GM12891 (cell line): ENCODE results near the gene GAST.

ENCODE experiments used
- POLR2A ChIP-seq: IDR thresholded peaks from 2 replicates; pipeline ENCODE4 v1.6.1; 2011; ENCODE audit warnings: low read depth, low read length, control low read depth
- POLR2AphosphoS5 ChIP-seq: IDR thresholded peaks from 2 replicates; pipeline ENCODE4 v1.6.1; 2011; ENCODE audit warnings: low read depth, low read length, control low read depth

DNA sequence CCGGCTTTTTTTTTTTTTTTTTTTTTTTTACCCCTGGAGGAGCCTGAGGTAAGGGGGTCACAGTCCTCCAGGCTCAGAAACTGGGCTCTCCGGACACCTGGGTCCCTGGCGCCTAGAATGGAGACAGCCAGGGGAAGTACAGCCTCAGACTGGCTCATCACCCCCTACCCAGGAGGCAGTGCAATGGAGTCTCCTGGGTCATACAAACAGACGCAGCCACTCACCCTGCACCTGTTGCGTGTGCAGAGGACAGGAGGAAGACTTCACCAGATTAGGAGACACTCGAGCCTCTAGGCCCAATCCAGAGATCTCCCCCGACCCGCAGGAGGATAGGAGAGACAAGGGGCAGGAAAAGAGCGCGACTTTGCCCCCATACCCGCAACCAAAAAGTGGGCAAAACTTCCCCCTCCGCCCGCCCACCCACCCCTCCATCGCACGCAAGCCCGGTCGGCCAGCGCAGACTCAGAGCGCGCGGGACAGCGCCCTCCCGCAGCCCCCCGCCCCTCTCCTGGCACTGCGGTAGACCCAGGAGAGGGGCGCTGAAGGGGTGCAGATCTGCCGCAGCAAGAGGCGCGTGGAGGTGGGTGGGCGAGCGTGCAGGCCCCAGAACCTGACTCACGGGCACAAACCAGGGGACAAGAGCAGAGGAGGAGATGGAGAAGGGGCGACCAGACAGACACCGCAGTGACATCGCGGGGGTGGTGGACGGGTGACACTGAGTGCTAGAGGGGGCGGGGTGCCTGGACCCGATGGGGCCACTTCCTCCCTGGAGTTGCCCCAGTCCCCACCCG is 21.4 kb downstream of the GAST start:
- TF ChIP-seq POLR2AphosphoS5 (no peak), POLR2A (no peak)
